Embryonic facial prominence (tissue), 1 donor: ENCODE results near the gene TMEM132A.
A peak's percentile ranks its signal among the peaks of the same experiment; 100 is the strongest.

Source experiments
- DNase-seq: peaks from one replicate; pipeline ENCODE4 v3.0.0-alpha.2; 2016; ENCODE audit errors: extremely low spot score

The TMEM132A gene

DNA sequence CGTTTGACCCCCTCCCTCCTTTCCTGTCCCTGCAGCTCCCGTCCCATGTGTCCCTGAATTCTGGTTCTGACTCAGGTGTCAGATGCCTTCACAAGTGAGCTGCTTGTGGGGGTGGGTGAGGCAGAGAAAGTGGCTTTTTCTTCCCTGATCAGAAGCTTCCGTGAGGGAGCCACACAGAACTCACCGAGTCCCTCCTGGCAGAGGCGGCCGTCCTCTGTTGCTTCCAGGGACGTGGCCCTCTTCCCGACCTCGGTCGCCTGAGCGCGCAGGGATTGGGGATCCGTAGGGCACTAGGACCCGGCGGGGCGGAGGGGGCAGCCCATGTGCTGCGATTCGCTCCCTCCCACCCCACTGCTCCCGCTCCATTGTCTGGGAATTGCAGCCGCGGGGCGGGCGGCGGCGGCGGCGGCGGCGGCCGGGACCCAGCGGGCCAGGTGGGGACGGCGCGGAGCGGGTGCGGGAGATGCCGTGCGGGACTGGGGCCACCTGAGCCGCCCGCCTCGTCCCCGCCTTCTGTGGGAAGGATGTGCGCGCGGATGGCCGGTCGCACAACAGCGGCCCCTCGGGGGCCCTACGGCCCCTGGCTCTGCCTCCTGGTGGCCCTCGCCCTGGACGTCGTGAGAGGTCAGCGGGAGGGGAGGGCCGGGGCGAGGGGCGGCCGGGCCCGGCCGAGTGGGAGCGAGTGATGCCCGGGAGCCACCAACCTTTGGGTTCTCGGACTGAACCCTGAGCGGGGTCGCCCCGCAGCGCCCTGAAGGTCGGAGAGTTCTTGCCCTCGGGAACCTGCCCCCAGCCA is at the start of gene TMEM132A:
Gene TMEM132A, plus strand, starts transcription at position 351 of the 796 bp plus-strand sequence. Its CDS starts 174 bp downstream, at position 525.
- peak; percentile 51 for DNase-seq

DNA sequence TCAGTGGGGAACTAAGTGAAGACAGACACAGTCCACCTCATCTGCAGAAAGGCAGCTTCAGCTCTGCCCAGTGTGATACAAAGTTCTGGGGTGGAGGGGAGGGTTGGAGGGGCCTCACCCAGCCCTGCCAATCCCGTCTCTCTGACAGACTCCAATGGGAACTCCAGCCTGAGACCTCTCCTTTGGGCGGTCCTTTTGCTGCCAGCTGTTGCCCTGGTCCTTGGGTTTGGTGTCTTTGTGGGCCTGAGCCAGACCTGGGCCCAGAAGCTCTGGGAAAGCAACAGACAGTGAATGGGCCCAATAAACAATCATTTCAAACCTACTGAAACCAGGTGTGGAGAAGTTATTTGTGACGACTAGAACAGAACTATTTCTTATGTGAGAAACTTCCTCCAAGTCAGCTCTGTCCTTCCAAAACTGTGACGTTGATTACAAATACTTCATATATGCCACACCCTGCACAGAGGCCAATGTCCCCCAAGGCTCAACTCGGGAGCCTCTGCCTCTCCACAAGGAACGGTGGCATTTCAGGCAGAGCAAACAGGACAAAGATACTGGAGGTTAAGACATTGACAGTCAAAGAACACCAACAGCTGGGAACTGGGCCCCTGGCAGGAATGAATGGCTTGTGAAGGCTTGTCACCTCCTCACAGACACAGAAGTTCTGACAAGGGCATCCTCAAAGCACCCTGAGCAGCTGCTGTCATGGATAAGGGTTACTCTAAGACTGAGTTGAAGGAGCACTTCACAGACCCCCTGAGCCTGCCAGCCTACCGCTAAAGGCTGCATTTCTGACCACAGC is 48.7 kb upstream of the TMEM132A start:
- DNase-seq = no peak

GRCh38 chr11:60876168-60876485 is 48.1 kb upstream of the TMEM132A start:
- DNase-seq = no peak

GRCh38 chr11:60878245-60879101 is 45.8 kb upstream of the TMEM132A start:
- no peak for DNase-seq

DNA sequence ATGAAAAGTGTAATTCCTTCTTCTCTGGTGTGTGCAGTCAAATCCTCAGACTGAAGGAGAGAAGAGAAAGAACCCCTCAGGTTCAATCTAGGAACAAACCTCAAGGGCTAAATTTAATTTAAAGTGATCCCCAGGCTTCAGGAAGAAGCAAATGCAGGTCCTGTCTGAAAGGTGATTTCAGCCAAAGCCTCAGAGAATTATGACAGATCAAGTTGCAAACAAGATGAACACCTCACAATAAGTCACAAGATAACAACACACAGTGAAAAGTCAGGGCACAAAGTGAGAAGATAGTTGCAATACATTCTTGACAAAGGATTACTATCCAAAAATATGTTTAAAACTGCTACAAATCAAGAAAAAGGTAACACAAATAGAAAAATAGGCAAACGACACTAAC is 45.2 kb upstream of the TMEM132A start:
- DNase-seq = no peak

GRCh38 chr11:60879971-60880588 is 44.2 kb upstream of the TMEM132A start:
- no peak for DNase-seq

DNA sequence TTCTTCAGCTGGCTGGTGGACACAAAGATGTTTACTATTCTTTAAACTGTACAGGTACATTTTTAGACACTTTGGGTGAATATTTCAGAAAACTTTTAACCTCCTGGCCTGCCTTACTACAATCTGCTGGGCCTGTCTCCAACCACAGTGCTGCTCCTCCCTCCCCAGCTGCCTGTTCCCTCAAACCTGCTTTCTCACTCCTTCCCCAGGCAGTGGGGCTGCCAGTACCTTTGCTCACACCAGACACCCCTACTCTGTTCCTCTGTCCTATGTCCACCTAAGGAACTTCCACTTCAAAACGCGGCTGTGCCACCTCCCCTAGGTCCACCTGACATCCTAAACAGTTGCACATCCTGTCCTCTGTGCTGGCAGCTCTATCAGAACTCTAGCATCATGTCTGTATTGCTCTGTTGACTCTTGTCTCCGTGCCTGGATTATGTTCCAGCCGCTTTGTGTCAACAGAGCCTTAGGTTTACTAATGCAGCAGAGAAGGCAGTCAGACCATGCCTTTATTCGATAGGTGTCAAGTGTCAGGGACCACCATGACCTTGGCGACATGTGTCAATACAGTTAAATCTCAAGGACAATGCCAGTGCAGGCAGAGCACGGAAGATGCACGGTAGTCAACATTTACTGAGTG is 43.5 kb upstream of the TMEM132A start:
- no peak for DNase-seq

GRCh38 chr11:60887556-60887955 is 36.7 kb upstream of the TMEM132A start:
- DNase-seq = no peak

DNA sequence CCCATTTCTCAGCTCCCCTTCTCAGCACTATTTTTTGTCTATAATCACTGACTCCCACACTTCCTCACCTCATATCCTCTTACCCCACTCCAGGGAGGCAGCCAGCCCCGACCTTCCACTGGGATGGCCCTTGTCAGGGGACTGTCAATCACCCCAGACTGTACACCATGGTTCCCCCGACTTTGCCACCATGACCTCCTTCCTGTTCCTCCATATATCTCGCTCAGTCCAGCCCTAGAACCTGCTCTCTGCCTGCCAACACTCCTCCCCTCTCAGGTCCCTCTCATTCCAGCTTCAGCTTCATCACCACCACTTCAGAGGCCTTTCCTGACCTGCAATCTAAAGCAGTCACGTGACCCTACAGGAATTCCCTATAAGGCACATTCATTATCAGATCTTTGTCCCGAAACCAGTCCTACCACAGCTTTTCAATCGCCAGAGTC is 34.4 kb upstream of the TMEM132A start:
- no peak for DNase-seq

DNA sequence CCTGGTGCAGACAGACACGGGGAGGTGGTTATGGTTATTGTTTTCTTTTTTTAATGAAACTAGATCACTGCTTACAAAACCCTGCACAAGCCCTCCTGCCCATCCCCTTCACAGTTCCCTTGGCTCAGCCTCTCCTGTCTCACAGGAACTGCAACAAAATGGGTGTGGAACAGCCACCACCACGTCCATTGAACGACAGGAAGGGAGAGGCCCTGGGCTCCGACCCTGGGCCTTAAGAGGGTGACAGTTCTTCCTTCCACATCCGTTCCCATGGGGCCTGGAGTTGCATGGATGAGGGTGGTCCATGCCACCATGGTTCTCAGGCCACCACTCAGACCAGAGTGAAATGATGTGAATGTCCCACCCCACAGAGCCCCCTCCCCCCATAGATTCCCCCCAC is 33.6 kb upstream of the TMEM132A start:
- DNase-seq = no peak

DNA sequence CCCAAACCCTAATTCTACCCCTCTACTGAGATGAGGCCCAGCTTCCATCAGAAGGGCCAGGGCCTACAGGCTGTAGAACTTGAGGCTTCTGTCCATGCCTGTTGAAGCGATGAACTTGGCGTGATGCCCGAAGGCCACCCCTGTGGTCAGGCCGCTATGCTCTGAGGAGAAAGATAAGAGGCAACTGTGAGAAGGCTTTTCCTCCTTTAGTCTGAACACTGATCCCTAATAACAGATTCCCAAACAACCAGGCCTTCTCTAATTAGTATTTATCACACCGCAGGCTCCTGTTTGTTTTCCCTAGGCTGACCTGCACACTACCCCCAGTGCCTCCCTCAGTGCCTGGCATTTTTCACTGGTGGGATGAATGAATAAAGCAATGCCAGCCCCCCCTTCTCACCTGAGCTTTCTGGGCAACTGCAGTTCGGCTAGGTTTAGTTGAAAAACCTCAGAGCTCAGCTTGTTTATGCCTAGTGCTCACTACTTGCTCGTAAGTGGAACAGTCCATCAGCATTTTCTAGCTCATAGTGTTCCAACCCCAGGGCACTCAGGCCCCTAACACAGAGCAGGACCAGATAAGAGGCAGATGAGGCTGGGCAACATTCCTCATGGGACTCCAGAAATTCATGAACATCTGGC is 33.0 kb upstream of the TMEM132A start:
- DNase-seq = no peak

GRCh38 chr11:60895687-60896086 is 28.6 kb upstream of the TMEM132A start:
- no peak for DNase-seq

- DNase-seq = no peak
These were observed 26.8 kb upstream of the TMEM132A start for GRCh38 chr11:60897496-60897895.

DNA sequence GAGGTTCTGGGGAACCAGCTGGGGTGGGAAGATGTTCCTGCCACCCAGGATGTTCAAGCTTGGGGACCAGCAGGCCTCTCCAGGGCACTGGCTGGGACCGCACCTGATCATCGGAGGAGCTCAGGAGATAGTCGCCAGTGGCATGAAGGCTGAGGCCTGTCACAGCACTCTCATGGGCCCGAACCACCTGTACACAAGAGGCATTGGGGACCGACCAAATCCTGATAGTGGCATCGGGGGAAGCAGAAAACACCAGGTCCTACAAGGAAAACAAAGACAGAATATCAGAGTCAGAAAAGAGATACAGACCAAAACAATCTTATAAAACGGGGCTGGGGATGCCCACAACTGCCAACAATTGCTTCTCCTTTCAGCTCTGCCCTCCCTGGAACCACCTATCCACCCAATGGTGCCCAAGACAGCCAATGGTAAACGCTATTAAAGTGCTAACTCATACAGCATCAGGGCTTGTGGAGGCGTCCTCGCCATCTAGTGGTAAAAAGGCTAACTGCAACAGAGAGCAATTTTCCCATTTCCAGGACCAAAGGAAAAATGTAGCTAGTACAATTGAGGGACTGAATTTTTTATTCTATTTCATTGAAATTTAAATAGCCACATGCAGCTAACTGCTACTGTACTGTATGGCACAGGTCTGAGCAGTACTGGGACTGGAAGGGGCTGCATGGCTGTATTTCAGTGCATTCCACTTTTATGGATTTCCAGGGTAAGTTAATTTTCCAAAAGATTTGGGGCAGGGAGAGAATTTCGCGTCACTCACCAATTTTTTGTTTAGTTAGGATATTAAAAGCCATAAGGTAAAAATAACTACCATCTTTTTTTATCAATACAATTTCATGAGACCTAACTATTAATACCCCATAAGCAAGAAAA is 25.0 kb upstream of the TMEM132A start:
- DNase-seq = no peak

- no peak for DNase-seq
These were observed 24.3 kb upstream of the TMEM132A start for GRCh38 chr11:60899977-60900376.

DNA sequence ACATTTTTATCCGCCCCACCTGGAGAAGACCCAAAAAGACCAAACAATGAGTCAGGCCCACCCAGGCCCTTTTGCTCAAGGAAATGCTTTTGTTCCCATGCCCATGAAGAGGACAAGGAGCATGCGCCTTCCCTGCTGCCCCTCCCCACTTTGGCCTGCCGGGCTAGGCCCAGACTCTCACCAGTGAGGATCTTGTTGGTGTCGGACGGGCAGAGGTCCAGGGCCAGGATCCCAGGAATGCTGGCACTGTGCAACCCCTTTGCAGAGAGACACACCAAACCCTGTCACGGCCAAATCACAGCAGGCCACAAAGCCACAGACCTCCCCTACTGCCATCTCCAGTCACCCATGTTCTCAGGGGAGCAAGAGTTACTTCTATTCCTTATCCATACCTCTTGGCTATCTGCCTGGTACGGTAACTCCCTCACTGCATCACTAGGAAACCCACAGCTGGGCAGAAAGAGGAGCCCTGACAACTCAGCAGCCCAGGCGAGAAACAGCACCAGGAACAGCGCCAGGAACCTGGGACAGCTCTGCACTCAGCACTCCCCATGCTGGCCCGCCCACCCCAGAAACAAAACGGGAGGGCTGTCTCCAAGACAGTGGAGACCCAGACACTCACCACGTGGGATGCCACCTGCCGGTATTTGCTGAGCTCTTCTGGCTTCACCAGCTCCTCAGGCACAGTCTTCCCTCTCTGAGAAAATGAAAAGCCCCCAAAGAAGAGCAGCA is 23.4 kb upstream of the TMEM132A start:
- no peak for DNase-seq

DNA sequence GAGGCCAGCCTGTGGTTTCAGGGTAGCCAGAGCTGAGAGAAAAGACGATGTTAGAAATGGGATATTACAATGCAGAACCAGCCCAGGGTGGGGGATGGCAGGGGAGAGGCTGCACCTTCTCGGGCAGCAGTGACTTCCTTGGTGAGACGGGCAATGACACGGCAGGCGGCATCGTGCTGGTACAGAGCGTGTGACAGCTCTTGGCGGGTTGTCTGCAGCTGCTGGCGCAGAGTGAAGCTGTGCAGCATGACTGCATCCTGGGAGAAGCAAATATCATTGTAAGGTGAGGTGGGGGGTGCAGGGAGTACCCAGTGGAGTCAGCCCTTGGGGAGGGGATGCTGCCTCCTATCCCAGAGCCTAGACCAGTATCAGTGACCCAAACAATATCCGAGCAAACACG is 21.6 kb upstream of the TMEM132A start:
- DNase-seq = no peak

GRCh38 chr11:60905047-60905446 is 19.2 kb upstream of the TMEM132A start:
- no peak for DNase-seq

DNA sequence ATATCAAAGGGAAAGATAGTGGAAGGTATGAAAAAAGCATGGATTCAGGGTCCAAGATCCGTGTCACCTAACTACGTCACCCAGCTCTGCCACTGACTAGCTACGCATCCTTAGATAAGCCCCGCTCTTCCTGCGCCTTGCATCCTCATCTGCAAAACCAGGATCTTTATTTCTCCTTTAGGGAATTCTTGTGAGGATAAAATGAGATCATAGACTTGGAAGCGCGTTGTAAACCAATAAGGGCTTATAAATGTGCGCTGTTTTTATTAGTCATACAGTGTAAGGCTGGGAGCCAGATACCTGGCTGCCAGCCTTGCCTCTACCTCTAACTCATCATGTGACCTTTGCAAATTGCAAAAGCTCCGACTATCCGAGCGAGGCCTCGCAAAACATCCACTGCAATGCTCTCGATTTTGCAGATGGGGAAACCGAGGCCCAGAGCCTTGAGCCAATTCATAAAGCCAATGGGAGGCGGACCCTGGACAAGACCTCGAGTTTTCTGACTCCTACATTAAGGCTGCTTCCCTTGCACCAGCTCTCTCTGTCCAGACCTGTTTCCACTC is 18.6 kb upstream of the TMEM132A start:
- DNase-seq = no peak
